GM19351 (cell line): Measurements from ENCODE around the gene TRIM41.
"Not testable (repeated sequence)": the region's sequence is repeated elsewhere in the genome, so short reads cannot be mapped to it uniquely, and the experiment has no call there.

Experiments used
- ATAC-seq: cut with Tn5 transposase; IDR thresholded peaks from one replicate; pipeline ENCODE4 v1.9.1; 2021; ENCODE audit warnings: mild to moderate bottlenecking, moderate library complexity; ENCODE audit not compliant: unreplicated experiment

TRIM41 gene

DNA sequence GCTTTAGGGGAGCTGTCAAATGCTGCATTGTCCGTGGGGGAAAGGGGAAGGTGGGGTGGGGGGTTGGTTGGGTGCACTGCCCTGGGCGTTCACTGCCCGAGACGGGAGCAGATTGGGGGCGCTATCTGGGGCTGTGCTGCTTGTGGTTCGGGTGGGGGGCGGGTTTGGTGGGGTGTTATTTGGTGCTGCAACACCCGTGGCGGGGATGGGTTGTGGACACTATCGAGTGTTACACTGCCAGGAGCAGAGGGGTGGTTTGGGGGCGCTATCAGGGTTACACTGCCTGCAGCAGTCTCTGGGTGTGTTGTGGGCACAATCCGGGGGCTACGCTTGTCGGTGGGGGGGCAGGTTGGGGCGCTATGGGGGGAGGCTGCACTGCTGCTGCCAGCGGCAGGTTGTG, 59.3 kb downstream of the TRIM41 start:
- not testable (repeated sequence) for ATAC-seq

- ATAC-seq = no peak
Observed at GRCh38 chr5:181282874-181283273, 59.8 kb downstream of the TRIM41 start.

GRCh38 chr5:181283347-181283746, 60.3 kb downstream of the TRIM41 start:
- no peak for ATAC-seq

DNA sequence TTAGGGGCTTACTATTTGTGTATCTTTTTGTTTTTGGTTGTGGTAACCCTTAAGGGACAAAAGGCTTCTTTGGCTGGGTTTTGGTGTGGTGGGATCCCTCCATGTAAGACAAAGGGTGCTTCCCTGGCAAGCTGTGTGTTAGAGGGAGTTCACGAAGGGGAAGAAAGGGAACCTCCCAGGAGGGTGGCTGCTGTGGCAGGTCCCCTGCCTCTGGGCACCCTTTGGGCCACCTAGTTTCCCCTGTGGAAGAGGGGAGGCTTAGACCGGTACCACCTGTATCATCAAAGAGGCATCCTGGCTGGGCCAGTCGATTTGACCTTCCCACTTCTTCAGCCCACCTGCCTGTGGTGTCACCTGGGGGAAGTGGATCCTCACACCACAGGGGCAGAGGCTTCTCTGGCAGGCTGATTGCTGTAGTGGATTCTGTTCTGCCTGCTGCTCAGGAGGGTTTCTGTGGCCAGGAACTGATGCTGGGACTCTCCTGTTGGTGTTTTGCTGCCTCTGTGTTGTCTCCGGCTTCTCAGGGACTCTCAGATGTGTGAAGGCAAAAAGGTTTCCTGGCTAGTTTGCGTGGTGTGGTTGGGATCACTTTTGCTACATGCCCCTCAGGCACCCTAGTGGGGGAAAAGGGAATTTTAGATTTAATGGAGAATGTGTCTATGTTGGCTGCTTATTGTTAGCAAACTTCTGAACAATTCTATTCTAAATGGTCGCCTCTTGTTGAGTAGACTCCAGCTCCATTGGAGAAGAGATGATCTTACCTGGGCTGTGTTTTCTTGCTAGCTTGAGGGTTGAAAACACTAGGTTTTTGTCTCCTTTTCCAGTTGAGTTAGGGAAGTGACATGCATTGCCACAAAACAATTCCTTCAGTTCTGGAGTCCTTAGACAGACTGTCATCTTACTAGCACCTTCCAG, 61.0 kb downstream of the TRIM41 start:
- ATAC-seq = not testable (repeated sequence)
